HG02678 (cell line): ENCODE results near the gene SRPX.

Experiments used
- ATAC-seq: cut with Tn5 transposase; IDR thresholded peaks from one replicate; pipeline ENCODE4 v1.9.1; 2021; ENCODE audit warnings: mild to moderate bottlenecking, moderate library complexity; ENCODE audit not compliant: unreplicated experiment

SRPX gene

GRCh38 chrX:38149016-38149415 lies 71.7 kb downstream of the SRPX start:
- no peak for ATAC-seq

GRCh38 chrX:38142610-38143009 lies 78.1 kb downstream of the SRPX start:
- no peak for ATAC-seq

- no peak for ATAC-seq
Measured at GRCh38 chrX:38138900-38139299, 81.8 kb downstream of the SRPX start.

GRCh38 chrX:38138157-38138891 lies 82.3 kb downstream of the SRPX start:
- ATAC-seq: no peak

- ATAC-seq: no peak
Measured at GRCh38 chrX:38129366-38129765, 91.3 kb downstream of the SRPX start.

- ATAC-seq: no peak
Measured at GRCh38 chrX:38127961-38128360, 92.7 kb downstream of the SRPX start.

GRCh38 chrX:38126179-38126578 lies 94.5 kb downstream of the SRPX start:
- ATAC-seq: no peak

GRCh38 chrX:38124000-38124399 lies 96.7 kb downstream of the SRPX start:
- ATAC-seq: no peak

- ATAC-seq: peak; percentile 44
Measured at GRCh38 chrX:38117485-38117884, 103.2 kb downstream of the SRPX start.

GRCh38 chrX:38116706-38117105 lies 104.0 kb downstream of the SRPX start:
- no peak for ATAC-seq

GRCh38 chrX:38112566-38112965 lies 108.1 kb downstream of the SRPX start:
- ATAC-seq: peak; percentile 73

GRCh38 chrX:38111196-38111595 lies 109.5 kb downstream of the SRPX start:
- ATAC-seq: no peak

GRCh38 chrX:38110231-38110630 lies 110.4 kb downstream of the SRPX start:
- no peak for ATAC-seq

- no peak for ATAC-seq
Measured at GRCh38 chrX:38109042-38109898, 111.4 kb downstream of the SRPX start.

GRCh38 chrX:38108364-38108763 lies 112.3 kb downstream of the SRPX start:
- ATAC-seq: no peak

- ATAC-seq: no peak
Measured at GRCh38 chrX:38106991-38107655, 113.5 kb downstream of the SRPX start.

GRCh38 chrX:38105216-38105725 lies 115.4 kb downstream of the SRPX start:
- ATAC-seq: no peak

- ATAC-seq: peak; percentile 89
Measured at GRCh38 chrX:38103857-38104812, 116.5 kb downstream of the SRPX start.

GRCh38 chrX:38102875-38103274 lies 117.8 kb downstream of the SRPX start:
- ATAC-seq: no peak

GRCh38 chrX:38102240-38102639 lies 118.4 kb downstream of the SRPX start:
- no peak for ATAC-seq
